Endothelial cell (in vitro differentiated cells): ENCODE measurements around the gene STS. TPM values are rescaled to one million over a fixed set of nuclear protein-coding genes. Genes with fewer than 3 reads are reported as not detected.

Experiments used
- DNase-seq: peaks from one replicate; pipeline ENCODE4 v3.0.0; 2021; ENCODE audit warnings: low spot score
- H3K27ac Mint-ChIP-seq: one replicate; pipeline ENCODE4 v1.8.0; 2021; ENCODE audit warnings: mixed read lengths, inconsistent platforms; ENCODE audit not compliant: unreplicated experiment
- H3K27me3 Mint-ChIP-seq: one replicate; pipeline ENCODE4 v1.8.0; 2021; ENCODE audit warnings: mild to moderate bottlenecking, moderate library complexity, mixed read lengths, inconsistent platforms; ENCODE audit not compliant: unreplicated experiment
- H3K36me3 Mint-ChIP-seq: one replicate; pipeline ENCODE4 v1.8.0; 2021; ENCODE audit warnings: mild to moderate bottlenecking, low read depth, mixed read lengths, inconsistent platforms; ENCODE audit not compliant: unreplicated experiment
- H3K4me1 Mint-ChIP-seq: one replicate; pipeline ENCODE4 v1.8.0; 2021; ENCODE audit warnings: mild to moderate bottlenecking, mixed read lengths, inconsistent platforms; ENCODE audit not compliant: unreplicated experiment
- H3K4me3 Mint-ChIP-seq: one replicate; pipeline ENCODE4 v1.8.0; 2021; ENCODE audit warnings: mild to moderate bottlenecking, mixed read lengths, inconsistent platforms; ENCODE audit not compliant: unreplicated experiment
- H3K9me3 Mint-ChIP-seq: one replicate; pipeline ENCODE4 v1.8.0; 2021; ENCODE audit warnings: mixed read lengths, inconsistent platforms; ENCODE audit not compliant: unreplicated experiment
- CTCF ChIP-seq: fragments of 200-600 bp; sonication (generic); IDR thresholded peaks from one replicate; pipeline ENCODE4 v1.5.0; 2021; ENCODE audit warnings: antibody characterized with exemption; ENCODE audit not compliant: unreplicated experiment
- total RNA-seq: library from RNA; stranded (reverse); fragmentation: NEBNext Ultra II Directional; extraction: Animal tissue kit (Norgen Biotek cat#: 25700); gene quantifications from one replicate; pipeline ENCODE4 v1.2.1, GENCODE V29; 2021; ENCODE audit not compliant: unreplicated experiment

Gene STS
- total RNA-seq, 1 donor from 2014 or later = 7.2 TPM

GRCh38 chrX:7108030-7108429, 39.5 kb upstream of the STS start:
- Mint-ChIP-seq H3K27ac (peak overlapping the region; percentile 24), H3K4me1 (peaks cover 20% of the 10 kb centered on the region), H3K4me3 (no peak overlapping the region), H3K27me3 (no peaks in the 10 kb centered on the region), H3K9me3 (no peaks in the 10 kb centered on the region), H3K36me3 (peaks cover 4% of the 10 kb centered on the region)
- no peak for TF ChIP-seq CTCF
- DNase-seq = no peak

- Mint-ChIP-seq H3K36me3 (no peaks in the 10 kb centered on the region), H3K27me3 (no peaks in the 10 kb centered on the region), H3K9me3 (no peaks in the 10 kb centered on the region), H3K27ac (peak overlapping the region; percentile 98), H3K4me3 (peak overlapping the region; percentile 64), H3K4me1 (peaks cover 20% of the 10 kb centered on the region)
- peak; percentile 15 for DNase-seq
- TF ChIP-seq CTCF = no peak
These were observed 38.4 kb upstream of the STS start for GRCh38 chrX:7109049-7109531.

- H3K4me3 Mint-ChIP-seq = peak overlapping the region; percentile 31
- no peaks in the 10 kb centered on the region for H3K9me3 Mint-ChIP-seq
- peak overlapping the region; percentile 98 for H3K27ac Mint-ChIP-seq
- H3K36me3 Mint-ChIP-seq = no peaks in the 10 kb centered on the region
- DNase-seq = no peak
- H3K27me3 Mint-ChIP-seq = no peaks in the 10 kb centered on the region
- TF ChIP-seq CTCF = no peak
- H3K4me1 Mint-ChIP-seq = peaks cover 20% of the 10 kb centered on the region
These were observed 37.4 kb upstream of the STS start for GRCh38 chrX:7109838-7110793.

- H3K36me3 Mint-ChIP-seq = no peaks in the 10 kb centered on the region
- no peak for TF ChIP-seq CTCF
- H3K27me3 Mint-ChIP-seq = no peaks in the 10 kb centered on the region
These were observed 36.7 kb upstream of the STS start for GRCh38 chrX:7110821-7111276.

GRCh38 chrX:7111518-7111917, 36.0 kb upstream of the STS start:
- no peak for DNase-seq
- TF ChIP-seq CTCF = no peak
- Mint-ChIP-seq H3K27ac (no peak overlapping the region), H3K9me3 (no peaks in the 10 kb centered on the region), H3K27me3 (no peaks in the 10 kb centered on the region), H3K4me1 (peaks cover 20% of the 10 kb centered on the region), H3K36me3 (no peaks in the 10 kb centered on the region), H3K4me3 (no peak overlapping the region)

More at GRCh38 chrX:7110821-7111276, 36.7 kb upstream of the STS start:
- DNase-seq = no peak
- peak overlapping the region; percentile 31 for H3K4me3 Mint-ChIP-seq
- peak overlapping the region; percentile 98 for H3K27ac Mint-ChIP-seq
- H3K4me1 Mint-ChIP-seq = peaks cover 20% of the 10 kb centered on the region
- no peaks in the 10 kb centered on the region for H3K9me3 Mint-ChIP-seq
